ENCODE measurements around the gene SRP72. TPM values are rescaled to one million over a fixed set of nuclear protein-coding genes. Genes with fewer than 3 reads are reported as not detected.

Gene SRP72
- polyA plus RNA-seq, 3 donors, result 54.4 to 140 (median 103) TPM

GRCh38 chr4:56424697-56425514 lies 42.5 kb upstream of the SRP72 start:
- H3K36me3 ChIP-seq (replicated peaks in 1 of 2; ENCODE audit: control insufficient read depth in 1 of 2, insufficient read depth in 2 of 2, low read length in 2 of 2), result no peaks in the 10 kb centered on the region
- WGBS (ENCODE audit: insufficient coverage), result no CpG with 5 or more reads among the region's 5 CpGs
- Mint-ChIP-seq H3K27ac (no peak overlapping the region), H3K4me1 (peaks cover 7% of the 10 kb centered on the region), H3K27me3 (ENCODE audit: low read depth in 3 of 3) (no peaks in the 10 kb centered on the region), H3K9me3 (no peaks in the 10 kb centered on the region), H3K4me3 (no peak overlapping the region), H3K36me3 (no peaks in the 10 kb centered on the region)
- no peaks in the 10 kb centered on the region for H3K4me1 ChIP-seq (ENCODE audit: control insufficient read depth in 1 of 2, insufficient read depth in 2 of 2, low read length in 2 of 2)
- H3K4me2 ChIP-seq (replicated peaks; ENCODE audit: extremely low read depth, low read length, poor library complexity, severe bottlenecking), result no peak overlapping the region
- H2AFZ ChIP-seq (ENCODE audit: insufficient read depth, low read depth, low read length, poor library complexity, severe bottlenecking), result no peak overlapping the region
- peak; percentile 22 to 55 (median 33) for DNase-seq
- no peaks in the 10 kb centered on the region for H3K27me3 ChIP-seq (ENCODE audit: control insufficient read depth in 2 of 2, insufficient read depth in 2 of 2, low read length in 2 of 2)
- TF ChIP-seq CTCF (IDR thresholded peaks at IDR 0.05), result peak; percentile 85
- H4K20me1 ChIP-seq (ENCODE audit: insufficient read depth, low read length), result no peaks in the 10 kb centered on the region
- H3K9me3 ChIP-seq (replicated peaks in 1 of 2; ENCODE audit: control insufficient read depth in 1 of 2, insufficient read depth in 1 of 2, low read length in 2 of 2), result no peaks in the 10 kb centered on the region
- H3K27ac ChIP-seq (ENCODE audit: low read depth in 1 of 2, low read length in 2 of 2), result no peak overlapping the region
- H3K9ac ChIP-seq (ENCODE audit: insufficient read depth, low read length, poor library complexity, severe bottlenecking), result no peak overlapping the region
- intact Hi-C loops (cut with micrococcal nuclease), result loop anchor here (5.0 to 10.0 kb wide), 2 partner anchors 410 to 412 kb away; no protein-coding TSS in a partner anchor
- H3K4me3 ChIP-seq (replicated peaks in 1 of 3; ENCODE audit: low read depth in 2 of 3, low read length in 3 of 3), result no peak overlapping the region
- H3K79me2 ChIP-seq (ENCODE audit: insufficient read depth, low read length), result peaks cover 55% of the 10 kb centered on the region

GRCh38 chr4:56425518-56425917 lies 41.9 kb upstream of the SRP72 start:
- intact Hi-C loops (cut with micrococcal nuclease), result loop anchor here (5.0 to 10.0 kb wide), 2 partner anchors 409 to 412 kb away; no protein-coding TSS in a partner anchor
- Mint-ChIP-seq H3K4me1 (peaks cover 5% of the 10 kb centered on the region), H3K36me3 (no peaks in the 10 kb centered on the region), H3K4me3 (no peak overlapping the region), H3K27ac (no peak overlapping the region), H3K27me3 (ENCODE audit: low read depth in 3 of 3) (no peaks in the 10 kb centered on the region), H3K9me3 (no peaks in the 10 kb centered on the region)
- DNase-seq, result no peak
- Histone ChIP-seq H4K20me1 (ENCODE audit: insufficient read depth, low read length) (no peaks in the 10 kb centered on the region), H3K4me1 (ENCODE audit: control insufficient read depth in 1 of 2, insufficient read depth in 2 of 2, low read length in 2 of 2) (no peaks in the 10 kb centered on the region), H3K9ac (ENCODE audit: insufficient read depth, low read length, poor library complexity, severe bottlenecking) (no peak overlapping the region), H3K27me3 (ENCODE audit: control insufficient read depth in 2 of 2, insufficient read depth in 2 of 2, low read length in 2 of 2) (no peaks in the 10 kb centered on the region), H3K27ac (ENCODE audit: low read depth in 1 of 2, low read length in 2 of 2) (no peak overlapping the region), H3K4me3 (replicated peaks in 1 of 3; ENCODE audit: low read depth in 2 of 3, low read length in 3 of 3) (no peak overlapping the region), H3K79me2 (ENCODE audit: insufficient read depth, low read length) (peaks cover 61% of the 10 kb centered on the region), H3K9me3 (replicated peaks in 1 of 2; ENCODE audit: control insufficient read depth in 1 of 2, insufficient read depth in 1 of 2, low read length in 2 of 2) (no peaks in the 10 kb centered on the region), H3K4me2 (replicated peaks; ENCODE audit: extremely low read depth, low read length, poor library complexity, severe bottlenecking) (no peak overlapping the region), H3K36me3 (replicated peaks in 1 of 2; ENCODE audit: control insufficient read depth in 1 of 2, insufficient read depth in 2 of 2, low read length in 2 of 2) (no peaks in the 10 kb centered on the region), H2AFZ (ENCODE audit: insufficient read depth, low read depth, low read length, poor library complexity, severe bottlenecking) (no peak overlapping the region)
- WGBS (ENCODE audit: insufficient coverage), result no CpG with 5 or more reads among the region's 3 CpGs
- TF ChIP-seq CTCF (IDR thresholded peaks at IDR 0.05), result no peak
